DLD1 (cell line): ENCODE measurements around the gene CCDC74B.
"Not testable (repeated sequence)": the region's sequence is repeated elsewhere in the genome, so short reads cannot be mapped to it uniquely, and the experiment has no call there.

Experiments
- in situ Hi-C: cut with HindIII; loops from 2 replicates; pipeline ENCODE4 v1.10.0; 2017; ENCODE audit warnings: low sequenced_read_pairs

Gene CCDC74B

DNA sequence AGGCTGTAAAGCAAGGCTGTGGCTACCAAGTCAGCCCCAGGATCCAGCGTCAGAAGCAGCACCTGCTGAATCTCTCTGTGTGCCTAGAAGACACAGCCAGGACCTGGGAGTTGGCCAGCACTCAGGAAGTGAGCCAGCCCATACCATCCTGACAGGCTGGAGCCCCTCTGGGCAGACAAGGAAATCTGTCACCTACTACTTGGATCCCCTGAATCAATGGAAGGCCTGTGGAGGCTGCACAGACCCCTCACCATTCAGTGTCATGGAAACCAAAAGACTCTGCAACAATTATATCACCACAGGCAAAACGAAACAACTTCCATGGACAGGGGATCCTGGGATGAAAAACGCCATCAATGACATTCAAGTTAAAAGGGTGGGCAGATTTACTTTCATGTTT lies 21.7 kb upstream of the CCDC74B start:
- in situ Hi-C loops = not testable (repeated sequence)

DNA sequence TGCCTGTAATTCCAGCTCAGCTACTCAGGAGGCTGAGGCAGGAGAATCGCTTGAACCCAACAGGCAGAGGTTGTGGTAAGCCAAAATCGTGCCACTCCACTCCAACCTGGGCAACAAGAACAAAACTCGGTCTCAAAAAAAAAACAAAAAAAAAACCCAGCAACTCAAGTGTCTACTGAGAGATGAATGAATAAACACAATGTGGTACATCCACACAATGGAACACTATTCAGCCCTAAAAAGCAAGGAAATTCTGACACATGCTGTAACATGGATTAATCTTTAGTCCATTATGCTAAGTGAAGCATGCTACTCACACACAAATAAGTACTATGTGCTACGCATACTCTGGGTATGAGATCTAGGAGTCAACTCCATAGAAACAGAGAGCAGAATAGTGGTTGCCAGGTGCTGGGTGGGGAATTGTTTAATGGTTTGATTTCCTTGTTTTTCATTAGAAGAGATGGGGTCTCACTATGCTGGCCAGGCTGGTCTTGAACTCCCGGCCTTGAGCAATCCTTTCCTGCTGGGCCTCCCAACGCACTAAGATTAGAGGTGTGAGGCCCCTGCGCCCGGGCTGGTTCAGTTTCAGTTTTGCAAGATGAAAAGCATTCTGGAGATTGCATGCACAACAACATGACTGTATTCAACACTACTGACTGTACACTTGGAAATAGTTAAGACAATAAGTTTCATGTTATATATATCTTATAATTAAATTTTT lies 20.5 kb upstream of the CCDC74B start:
- in situ Hi-C loops = no loop called here

DNA sequence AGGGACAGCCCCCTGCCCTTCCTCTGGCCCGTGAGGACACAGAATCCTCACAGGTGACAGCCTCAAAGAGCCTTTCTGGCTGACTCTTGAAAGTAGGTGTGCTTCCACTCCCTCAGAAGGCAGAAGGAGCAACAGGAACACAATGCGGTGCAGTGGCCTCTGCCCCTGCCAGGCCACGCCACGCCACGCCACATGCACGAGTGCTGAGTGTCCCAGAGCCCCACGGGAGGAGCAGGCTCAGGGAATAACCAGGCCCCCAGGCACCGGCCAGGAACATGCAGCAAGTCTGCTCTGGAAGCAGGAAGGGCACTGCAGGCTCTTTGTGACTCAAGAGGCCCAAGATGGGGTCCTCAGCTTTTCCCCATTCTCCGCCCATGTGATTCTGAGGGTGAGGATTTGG lies 18.1 kb upstream of the CCDC74B start:
- in situ Hi-C loops = no loop called here

DNA sequence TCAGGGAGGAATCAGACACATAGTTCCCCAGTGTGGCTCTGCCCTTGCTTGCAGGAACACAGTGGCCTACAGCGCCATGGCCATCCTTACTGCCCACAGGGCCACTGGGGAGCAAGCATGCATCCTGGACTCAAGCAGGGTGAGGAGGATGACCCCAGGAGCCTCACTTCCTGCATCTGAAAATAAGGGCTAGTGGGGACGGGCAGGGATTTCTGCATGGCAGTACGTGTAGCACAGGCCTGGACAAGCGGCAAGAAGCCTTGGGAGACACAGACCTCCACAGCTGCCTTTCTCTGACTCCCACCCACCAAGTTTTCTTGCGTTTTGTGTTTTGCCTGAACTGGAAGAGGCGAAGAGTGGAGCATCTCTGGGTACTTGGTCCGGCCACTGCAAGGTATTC lies 17.6 kb upstream of the CCDC74B start:
- in situ Hi-C loops = not testable (repeated sequence)

- in situ Hi-C loops = not testable (repeated sequence)
These were observed 16.2 kb upstream of the CCDC74B start for GRCh38 chr2:130160838-130161705.

DNA sequence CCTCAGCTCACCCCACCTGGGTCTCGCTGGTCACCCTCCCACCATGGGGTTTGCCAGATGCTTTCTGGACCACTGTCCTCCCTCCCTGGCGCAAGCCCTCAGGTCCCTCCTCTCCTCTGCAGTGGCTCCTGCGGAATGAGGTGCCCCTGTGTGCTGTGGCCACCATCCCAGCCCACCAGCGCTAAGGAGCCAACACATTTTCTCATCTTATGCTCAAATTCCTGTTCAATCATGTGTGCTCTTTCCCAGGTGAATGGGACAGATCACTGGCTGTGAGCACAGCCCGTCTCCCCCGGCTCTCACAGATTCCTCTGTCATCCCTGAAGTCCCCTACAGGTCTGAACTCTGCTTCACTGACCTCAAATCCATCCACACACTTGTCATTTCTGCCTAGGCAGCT lies 15.2 kb upstream of the CCDC74B start:
- in situ Hi-C loops = no loop called here

GRCh38 chr2:130159376-130159775 lies 14.5 kb upstream of the CCDC74B start:
- in situ Hi-C loops = not testable (repeated sequence)

DNA sequence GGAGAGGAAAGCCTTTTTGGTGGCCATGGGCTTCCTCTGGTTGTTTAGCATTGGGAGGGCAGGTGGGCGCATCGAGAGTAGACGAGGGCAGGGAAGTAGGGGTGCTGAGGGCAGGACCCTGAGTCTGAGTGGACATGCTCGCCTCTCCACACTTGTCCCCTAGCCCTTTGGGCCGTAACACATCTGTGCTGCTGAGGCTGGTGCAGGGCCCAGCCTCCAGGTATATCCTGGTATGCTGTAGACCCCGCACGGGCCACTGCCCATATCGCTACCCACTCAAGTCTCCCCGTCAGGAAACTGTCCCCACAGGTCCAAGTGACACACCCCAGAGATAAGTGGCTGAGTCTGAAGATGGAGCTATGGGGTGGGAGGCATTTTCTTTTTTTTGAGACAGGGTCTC lies 13.7 kb upstream of the CCDC74B start:
- in situ Hi-C loops = no loop called here

DNA sequence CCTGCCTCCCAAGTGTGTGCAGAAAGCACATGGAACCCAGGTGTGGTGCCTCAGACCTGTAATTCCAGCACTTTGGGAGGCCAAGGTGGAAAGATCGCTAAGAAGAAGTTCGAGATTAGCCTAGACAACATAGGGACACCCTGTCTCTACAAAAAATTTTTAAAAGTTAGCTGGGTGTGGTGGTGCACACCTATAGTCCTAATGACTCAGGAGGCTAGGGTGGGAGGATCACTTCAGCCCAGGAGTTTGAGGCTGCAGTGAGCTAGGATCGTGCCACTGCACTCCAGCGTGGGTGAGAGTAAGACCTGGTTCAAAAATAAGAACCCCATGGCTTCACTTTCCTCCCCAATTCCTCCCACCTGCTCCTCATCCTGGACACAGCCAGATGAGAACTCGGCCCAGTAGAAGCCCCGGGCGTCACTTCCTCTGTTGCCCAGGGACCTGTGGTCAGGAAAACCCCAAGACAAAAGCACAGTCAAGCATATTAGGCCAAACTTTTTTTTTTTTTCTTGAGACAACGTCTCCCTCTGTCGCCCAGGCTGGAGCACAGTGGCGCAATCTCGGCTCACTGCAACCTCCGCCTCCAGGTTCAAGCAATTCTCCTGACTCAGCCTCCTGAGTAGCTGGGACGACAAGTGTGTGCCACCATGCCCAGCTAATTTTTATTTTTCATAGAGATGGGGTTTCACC lies 13.1 kb upstream of the CCDC74B start:
- in situ Hi-C loops = not testable (repeated sequence)

DNA sequence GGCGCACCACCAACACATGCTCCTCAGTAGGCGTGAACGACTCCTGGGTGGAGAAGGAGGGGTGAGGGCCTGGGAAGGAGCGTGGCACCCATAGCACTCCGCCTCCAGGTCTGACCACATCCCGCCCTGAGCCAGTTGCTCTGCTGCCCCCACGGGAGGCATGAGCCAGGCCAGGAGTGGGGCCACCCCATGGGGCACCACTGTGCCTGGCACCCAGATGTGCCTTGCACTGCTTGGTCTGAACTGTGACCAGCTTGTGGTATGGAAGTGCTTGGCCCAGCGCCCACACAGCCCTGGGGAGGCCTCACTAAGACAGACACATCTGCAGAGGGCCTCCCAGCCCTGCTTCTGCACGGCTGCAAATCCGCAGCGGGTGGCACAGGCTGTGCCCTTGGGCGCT lies 12.4 kb upstream of the CCDC74B start:
- in situ Hi-C loops = not testable (repeated sequence)

DNA sequence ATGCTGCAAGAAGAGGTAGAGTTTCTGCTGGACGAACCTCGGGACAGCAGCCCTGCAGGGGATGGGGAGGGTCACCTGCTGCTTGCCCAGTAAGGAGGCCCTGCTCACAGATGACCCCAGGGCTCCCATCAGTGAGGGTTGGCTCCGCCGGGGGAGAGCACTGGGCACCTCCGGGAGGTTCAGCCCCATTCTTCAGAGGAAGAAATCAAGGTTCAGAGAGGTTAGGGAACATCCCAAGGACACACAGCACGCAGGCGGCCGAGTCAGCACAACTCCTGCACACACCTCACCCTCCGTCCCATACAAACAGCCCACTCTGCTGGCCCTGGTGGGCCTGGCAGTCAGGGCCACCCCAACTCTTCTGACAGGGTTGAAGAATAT lies 11.7 kb upstream of the CCDC74B start:
- in situ Hi-C loops = no loop called here

GRCh38 chr2:130155956-130156623 lies 11.2 kb upstream of the CCDC74B start:
- in situ Hi-C loops = not testable (repeated sequence)

DNA sequence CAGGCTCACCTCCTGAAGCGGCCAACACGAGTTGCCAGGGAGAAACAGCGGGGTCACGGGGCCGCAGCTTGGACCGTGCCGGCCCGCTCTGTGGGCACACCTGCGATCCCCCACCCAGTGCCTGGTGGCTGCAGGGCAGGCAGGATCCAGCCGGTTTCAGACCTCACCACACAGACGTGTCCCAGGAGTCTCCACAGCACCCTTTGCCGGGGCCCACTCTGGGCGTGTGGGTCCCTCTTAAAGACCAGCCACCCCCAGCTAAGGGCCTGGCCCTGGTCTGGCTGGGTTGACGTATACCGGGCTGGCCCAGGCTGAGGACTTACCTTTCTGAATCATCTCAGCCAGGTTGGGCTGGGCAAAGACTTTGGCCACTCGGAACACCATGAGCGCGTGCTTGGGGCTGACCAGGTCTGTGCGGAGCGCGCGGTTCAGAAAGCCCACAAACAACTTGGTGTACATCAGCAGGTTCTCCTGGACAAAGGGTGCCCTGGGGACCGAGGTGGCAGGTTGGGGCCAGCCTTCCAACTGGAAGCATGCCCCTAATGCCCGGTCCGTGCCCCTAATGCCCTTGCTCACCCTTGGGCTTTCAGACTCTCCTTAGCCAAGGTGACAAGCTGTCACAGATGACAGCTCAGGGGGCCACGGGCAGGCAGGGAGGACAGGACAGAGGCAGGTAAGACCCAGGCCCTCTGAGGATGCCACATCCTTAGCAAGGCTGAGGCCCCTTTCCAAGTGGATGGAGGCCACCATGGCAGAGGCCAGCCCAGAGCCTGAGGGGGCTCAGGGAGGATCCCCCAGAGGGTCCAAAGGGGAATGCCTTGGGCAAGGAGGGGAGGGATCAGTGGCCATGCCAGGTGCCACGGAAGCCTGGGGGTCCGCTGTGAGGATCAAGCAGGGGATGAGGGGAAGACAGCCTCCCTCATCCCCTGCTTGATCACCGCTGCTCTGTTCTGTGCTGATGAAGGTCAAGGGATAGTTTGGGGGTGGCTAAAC lies 10.2 kb upstream of the CCDC74B start:
- in situ Hi-C loops = no loop called here

- in situ Hi-C loops = not testable (repeated sequence)
These were observed 9.5 kb upstream of the CCDC74B start for GRCh38 chr2:130154423-130154770.

- in situ Hi-C loops = not testable (repeated sequence)
These were observed 9.0 kb upstream of the CCDC74B start for GRCh38 chr2:130153721-130154422.

- in situ Hi-C loops = no loop called here
These were observed 8.1 kb upstream of the CCDC74B start for GRCh38 chr2:130152816-130153595.

- in situ Hi-C loops = not testable (repeated sequence)
These were observed 7.4 kb upstream of the CCDC74B start for GRCh38 chr2:130152136-130152815.

DNA sequence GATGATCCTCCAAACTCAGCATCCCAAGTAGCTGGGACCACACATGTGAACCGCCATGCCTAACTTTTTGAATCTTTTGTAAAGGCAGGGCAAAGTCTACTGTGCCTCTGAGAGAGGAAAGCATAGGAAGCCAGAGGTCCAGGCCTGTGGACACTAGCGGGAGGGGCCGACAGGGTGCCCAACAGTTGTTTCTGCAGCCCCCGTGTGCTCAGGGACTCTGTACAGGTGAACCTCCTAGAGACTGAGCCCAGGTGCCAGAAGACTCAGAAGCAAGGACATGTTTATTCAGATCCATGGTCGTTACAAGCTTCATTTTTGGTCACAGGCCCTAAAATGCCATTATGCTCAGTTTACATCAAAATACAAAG lies 6.2 kb upstream of the CCDC74B start:
- in situ Hi-C loops = not testable (repeated sequence)
